IgD-negative memory B cell (primary cell): ENCODE results near the gene SMPD4. TPM values are rescaled to one million over a fixed set of nuclear protein-coding genes. Genes with fewer than 3 reads are reported as not detected.
A peak's percentile ranks its signal among the peaks of the same experiment; 100 is the strongest.
"Not testable (repeated sequence)": the region's sequence is repeated elsewhere in the genome, so short reads cannot be mapped to it uniquely, and the experiment has no call there.

Experiments
- H3K27ac Mint-ChIP-seq, 3 donors: one replicate each; pipeline ENCODE4 v1.8.0; 2020 to 2022; ENCODE audit warnings: mild to moderate bottlenecking in 3 of 3, mixed read lengths in 3 of 3, moderate library complexity in 1 of 3
- H3K27me3 Mint-ChIP-seq: one replicate; pipeline ENCODE4 v1.8.0; 2021; ENCODE audit warnings: mixed read lengths
- H3K36me3 Mint-ChIP-seq: one replicate; pipeline ENCODE4 v1.8.0; 2020; ENCODE audit warnings: mild to moderate bottlenecking, mixed read lengths
- H3K4me1 Mint-ChIP-seq, 3 donors: one replicate each; pipeline ENCODE4 v1.8.0; 2020 to 2022; ENCODE audit warnings: mixed read lengths in 3 of 3, mild to moderate bottlenecking in 1 of 3
- H3K4me3 Mint-ChIP-seq, 4 donors: one replicate each; pipeline ENCODE4 v1.8.0; 2020 to 2022; ENCODE audit warnings: mild to moderate bottlenecking in 4 of 4, mixed read lengths in 4 of 4, moderate library complexity in 3 of 4
- H3K9me3 Mint-ChIP-seq, 3 donors: one replicate each; pipeline ENCODE4 v1.8.0; 2020 to 2021; ENCODE audit warnings: mixed read lengths in 3 of 3, mild to moderate bottlenecking in 1 of 3
- polyA plus RNA-seq: library from polyadenylated mRNA; unstranded; fragments of 300-500 nt; fragmentation: Illumina TruSeq; gene quantifications from one replicate; pipeline ENCODE4 v1.2.3, GENCODE V29; 2021

SMPD4 gene
- polyA plus RNA-seq, 1 donor from 2014 or later, result 43.3 TPM

- not testable (repeated sequence) for H3K9me3 Mint-ChIP-seq, H3K36me3 Mint-ChIP-seq
These were observed 25.3 kb downstream of the SMPD4 start for GRCh38 chr2:130155956-130156623.

DNA sequence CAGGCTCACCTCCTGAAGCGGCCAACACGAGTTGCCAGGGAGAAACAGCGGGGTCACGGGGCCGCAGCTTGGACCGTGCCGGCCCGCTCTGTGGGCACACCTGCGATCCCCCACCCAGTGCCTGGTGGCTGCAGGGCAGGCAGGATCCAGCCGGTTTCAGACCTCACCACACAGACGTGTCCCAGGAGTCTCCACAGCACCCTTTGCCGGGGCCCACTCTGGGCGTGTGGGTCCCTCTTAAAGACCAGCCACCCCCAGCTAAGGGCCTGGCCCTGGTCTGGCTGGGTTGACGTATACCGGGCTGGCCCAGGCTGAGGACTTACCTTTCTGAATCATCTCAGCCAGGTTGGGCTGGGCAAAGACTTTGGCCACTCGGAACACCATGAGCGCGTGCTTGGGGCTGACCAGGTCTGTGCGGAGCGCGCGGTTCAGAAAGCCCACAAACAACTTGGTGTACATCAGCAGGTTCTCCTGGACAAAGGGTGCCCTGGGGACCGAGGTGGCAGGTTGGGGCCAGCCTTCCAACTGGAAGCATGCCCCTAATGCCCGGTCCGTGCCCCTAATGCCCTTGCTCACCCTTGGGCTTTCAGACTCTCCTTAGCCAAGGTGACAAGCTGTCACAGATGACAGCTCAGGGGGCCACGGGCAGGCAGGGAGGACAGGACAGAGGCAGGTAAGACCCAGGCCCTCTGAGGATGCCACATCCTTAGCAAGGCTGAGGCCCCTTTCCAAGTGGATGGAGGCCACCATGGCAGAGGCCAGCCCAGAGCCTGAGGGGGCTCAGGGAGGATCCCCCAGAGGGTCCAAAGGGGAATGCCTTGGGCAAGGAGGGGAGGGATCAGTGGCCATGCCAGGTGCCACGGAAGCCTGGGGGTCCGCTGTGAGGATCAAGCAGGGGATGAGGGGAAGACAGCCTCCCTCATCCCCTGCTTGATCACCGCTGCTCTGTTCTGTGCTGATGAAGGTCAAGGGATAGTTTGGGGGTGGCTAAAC lies 26.3 kb downstream of the SMPD4 start:
- H3K27me3 Mint-ChIP-seq, result no peaks in the 10 kb centered on the region
- no peak overlapping the region for H3K4me3 Mint-ChIP-seq
- peak overlapping the region; percentile 27 to 78 (median 48) for H3K27ac Mint-ChIP-seq
- no peaks in the 10 kb centered on the region for H3K9me3 Mint-ChIP-seq
- no peaks in the 10 kb centered on the region for H3K36me3 Mint-ChIP-seq
- peaks cover 15 to 19% (median 16%) of the 10 kb centered on the region in 3 donors for H3K4me1 Mint-ChIP-seq

More at GRCh38 chr2:130155956-130156623, 25.3 kb downstream of the SMPD4 start:
- not testable (repeated sequence) for H3K27me3 Mint-ChIP-seq
- Mint-ChIP-seq H3K4me3 (peak overlapping the region in 1 of 4 donors; percentile 55), H3K4me1 (peaks cover 15 to 19% (median 16%) of the 10 kb centered on the region in 3 donors), H3K27ac (peak overlapping the region; percentile 27 to 98 (median 78))

DNA sequence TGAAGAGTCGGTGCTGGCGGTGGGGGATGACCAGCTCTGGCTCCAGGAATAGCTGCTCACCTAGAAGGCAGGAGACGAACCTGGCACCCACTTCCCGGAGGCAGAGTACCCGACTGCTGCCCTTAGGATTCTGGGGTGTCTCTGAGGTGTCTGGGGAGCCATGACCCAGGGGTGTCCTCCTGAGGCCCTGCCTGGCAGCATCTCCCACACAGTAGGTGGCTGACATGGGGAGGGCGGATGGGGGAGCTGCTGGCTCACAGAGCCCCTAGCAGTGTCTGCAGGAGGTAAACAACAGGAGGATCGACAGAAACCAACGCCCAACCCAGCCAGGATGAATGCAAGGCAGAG lies 27.0 kb downstream of the SMPD4 start:
- peaks cover 15 to 19% (median 15%) of the 10 kb centered on the region in 3 donors for H3K4me1 Mint-ChIP-seq
- not testable (repeated sequence) for H3K27me3 Mint-ChIP-seq, H3K27ac Mint-ChIP-seq, H3K9me3 Mint-ChIP-seq, H3K4me3 Mint-ChIP-seq, H3K36me3 Mint-ChIP-seq

DNA sequence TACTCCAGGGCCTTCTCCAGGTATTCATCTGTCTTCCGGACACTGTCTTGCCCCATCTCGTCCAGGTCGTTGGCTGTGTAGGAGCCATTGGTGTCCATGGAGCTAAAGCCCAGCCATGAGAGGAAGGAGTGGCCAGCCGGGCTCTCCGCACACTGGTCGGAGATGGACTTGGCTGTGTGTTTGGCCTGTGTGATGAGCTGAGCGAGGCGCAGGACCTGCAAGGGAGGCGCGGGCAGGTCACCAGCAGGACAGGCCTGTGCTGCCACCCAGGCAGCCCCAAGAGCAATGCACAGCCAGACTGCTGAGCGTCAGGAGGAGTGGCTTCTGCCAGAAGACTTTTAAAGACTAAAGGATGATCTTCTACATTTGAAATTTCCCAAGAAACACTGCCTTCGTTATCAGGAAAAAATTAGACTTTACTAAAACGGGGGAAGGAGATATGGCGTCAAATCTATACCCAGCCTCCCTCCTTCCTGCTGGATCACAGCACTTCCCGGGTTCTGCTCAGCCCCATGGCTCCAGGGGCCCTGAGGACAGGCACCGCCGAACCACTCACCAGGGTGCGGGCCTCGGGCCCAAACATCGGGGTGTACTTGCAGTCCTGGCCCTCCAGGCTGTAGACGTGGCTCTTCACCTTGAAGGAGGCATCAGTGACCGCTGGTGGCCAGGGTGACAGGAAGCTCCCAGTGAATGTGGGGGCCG lies 27.5 kb downstream of the SMPD4 start:
- not testable (repeated sequence) for H3K27ac Mint-ChIP-seq, H3K36me3 Mint-ChIP-seq, H3K27me3 Mint-ChIP-seq, H3K4me3 Mint-ChIP-seq, H3K9me3 Mint-ChIP-seq
- H3K4me1 Mint-ChIP-seq, result peaks cover 15 to 19% (median 15%) of the 10 kb centered on the region in 3 donors

DNA sequence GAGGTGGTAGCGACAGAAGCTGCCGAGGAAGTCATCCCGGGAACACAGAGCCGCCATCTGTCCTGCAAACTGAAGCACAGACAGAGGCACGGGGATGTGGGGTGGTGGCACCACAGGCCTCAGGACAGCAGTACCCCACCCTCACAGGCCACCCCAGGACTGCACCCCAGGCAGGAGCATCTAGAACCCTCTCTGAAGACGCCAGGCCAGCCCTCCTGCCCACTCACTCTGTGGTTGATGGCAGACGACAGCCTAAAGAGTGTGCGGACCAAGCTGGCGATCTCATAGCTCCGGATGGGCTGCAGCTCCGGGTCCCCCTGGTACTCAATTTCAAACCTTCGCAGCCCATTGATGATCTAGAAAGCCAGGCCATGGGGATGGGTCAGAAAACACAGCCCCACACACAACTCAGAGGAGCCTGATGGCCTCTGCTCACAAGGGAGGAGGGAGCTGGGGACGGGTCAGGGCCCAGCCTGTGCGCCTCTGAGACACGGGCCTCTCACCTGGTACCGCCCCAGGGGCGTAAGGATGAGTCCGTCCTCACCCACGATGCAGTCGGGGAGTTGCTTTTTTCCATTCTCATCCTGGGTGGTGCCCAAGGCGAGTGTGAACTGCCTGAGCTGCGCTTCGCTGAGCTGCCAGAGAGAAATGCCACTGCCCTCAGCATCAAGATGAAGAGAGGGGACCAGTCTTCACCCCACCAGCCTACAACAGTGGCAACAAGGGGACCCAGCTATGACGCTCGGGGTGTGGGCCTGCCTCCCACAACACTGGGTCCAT lies 28.4 kb downstream of the SMPD4 start:
- no peaks in the 10 kb centered on the region for H3K9me3 Mint-ChIP-seq
- no peak overlapping the region for H3K27ac Mint-ChIP-seq
- H3K36me3 Mint-ChIP-seq, result no peaks in the 10 kb centered on the region
- no peaks in the 10 kb centered on the region for H3K27me3 Mint-ChIP-seq
- no peak overlapping the region for H3K4me3 Mint-ChIP-seq
- peaks cover 7 to 15% (median 9%) of the 10 kb centered on the region in 3 donors for H3K4me1 Mint-ChIP-seq

- H3K27me3 Mint-ChIP-seq, H3K4me3 Mint-ChIP-seq, H3K36me3 Mint-ChIP-seq, H3K9me3 Mint-ChIP-seq, H3K4me1 Mint-ChIP-seq, H3K27ac Mint-ChIP-seq: not testable (repeated sequence)
These were observed 29.1 kb downstream of the SMPD4 start for GRCh38 chr2:130152136-130152815.

- not testable (repeated sequence) for H3K4me1 Mint-ChIP-seq, H3K27me3 Mint-ChIP-seq, H3K4me3 Mint-ChIP-seq, H3K9me3 Mint-ChIP-seq, H3K27ac Mint-ChIP-seq, H3K36me3 Mint-ChIP-seq
These were observed 30.3 kb downstream of the SMPD4 start for GRCh38 chr2:130151145-130151512.

- H3K27ac Mint-ChIP-seq, result no peak overlapping the region
- H3K27me3 Mint-ChIP-seq, result no peaks in the 10 kb centered on the region
- H3K4me1 Mint-ChIP-seq, result peaks cover 0 to 3% (median 0%) of the 10 kb centered on the region in 3 donors
- no peaks in the 10 kb centered on the region for H3K36me3 Mint-ChIP-seq
- peak overlapping the region in 1 of 4 donors; percentile 60 for H3K4me3 Mint-ChIP-seq
- H3K9me3 Mint-ChIP-seq, result no peaks in the 10 kb centered on the region
These were observed 30.9 kb downstream of the SMPD4 start for GRCh38 chr2:130150181-130151144.

- H3K27me3 Mint-ChIP-seq, H3K36me3 Mint-ChIP-seq, H3K9me3 Mint-ChIP-seq, H3K4me3 Mint-ChIP-seq, H3K4me1 Mint-ChIP-seq: not testable (repeated sequence)
- peak overlapping the region in 1 of 3 donors; percentile 16 for H3K27ac Mint-ChIP-seq
These were observed 32.9 kb downstream of the SMPD4 start for GRCh38 chr2:130148515-130148914.

- H3K27ac Mint-ChIP-seq, result peak within 1 kb of the TSS in 2 of 3 donors; percentile 77 to 83
- H3K27me3 Mint-ChIP-seq, result peaks cover 10% of the 10 kb centered on the region
- not testable (repeated sequence) for H3K36me3 Mint-ChIP-seq, H3K4me1 Mint-ChIP-seq, H3K9me3 Mint-ChIP-seq
- peak within 1 kb of the TSS; percentile 81 to 92 (median 86) for H3K4me3 Mint-ChIP-seq
These were observed 36.4 kb downstream of the SMPD4 start, which contains the start of gene CCDC74B for GRCh38 chr2:130145006-130145414. Gene CCDC74B (minus strand): TSS chr2:130145112. CDS start chr2:130144996, 116 bp downstream.

DNA sequence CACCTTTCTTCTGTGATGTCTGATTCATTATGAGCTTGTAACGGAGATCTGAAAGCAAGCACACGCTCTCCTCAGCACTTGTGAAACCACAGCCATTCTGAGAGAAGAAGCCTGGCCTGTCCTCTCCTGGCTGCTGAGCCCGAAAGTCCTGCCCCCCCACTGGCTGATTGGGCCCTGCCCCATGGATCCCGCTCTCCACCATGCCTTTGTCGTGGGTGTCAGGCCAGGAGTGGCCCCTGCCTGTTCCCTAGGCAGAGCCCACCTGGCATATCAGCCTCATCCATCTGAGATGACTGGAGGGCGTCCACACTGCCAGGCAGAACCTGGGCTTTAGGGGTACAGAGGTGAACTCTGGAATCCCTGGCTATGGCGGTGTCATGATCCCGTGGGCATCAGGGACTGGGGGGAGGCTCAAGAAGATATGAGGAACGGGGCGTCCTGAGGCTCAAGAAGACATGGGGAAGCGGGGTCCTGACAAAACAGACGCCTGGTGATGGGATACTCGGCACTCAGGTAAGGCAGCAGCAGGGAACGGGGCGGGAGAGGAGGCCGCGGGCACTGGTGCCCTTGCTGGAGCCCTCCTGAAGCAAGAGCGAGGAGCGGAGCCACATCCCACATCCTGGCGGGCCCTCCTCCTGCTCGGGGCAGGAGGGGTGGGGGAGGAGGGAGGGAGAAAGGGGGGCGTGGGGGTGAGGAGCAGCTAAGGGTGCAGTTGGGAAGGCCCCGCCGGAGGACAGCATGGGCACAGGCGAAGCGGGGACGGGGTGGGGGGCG lies 37.9 kb downstream of the SMPD4 start:
- Mint-ChIP-seq H3K4me3 (peak overlapping the region; percentile 46 to 91 (median 80)), H3K27me3 (peaks cover 10% of the 10 kb centered on the region), H3K27ac (peak overlapping the region in 1 of 3 donors; percentile 45)
- H3K9me3 Mint-ChIP-seq, H3K36me3 Mint-ChIP-seq, H3K4me1 Mint-ChIP-seq: not testable (repeated sequence)

DNA sequence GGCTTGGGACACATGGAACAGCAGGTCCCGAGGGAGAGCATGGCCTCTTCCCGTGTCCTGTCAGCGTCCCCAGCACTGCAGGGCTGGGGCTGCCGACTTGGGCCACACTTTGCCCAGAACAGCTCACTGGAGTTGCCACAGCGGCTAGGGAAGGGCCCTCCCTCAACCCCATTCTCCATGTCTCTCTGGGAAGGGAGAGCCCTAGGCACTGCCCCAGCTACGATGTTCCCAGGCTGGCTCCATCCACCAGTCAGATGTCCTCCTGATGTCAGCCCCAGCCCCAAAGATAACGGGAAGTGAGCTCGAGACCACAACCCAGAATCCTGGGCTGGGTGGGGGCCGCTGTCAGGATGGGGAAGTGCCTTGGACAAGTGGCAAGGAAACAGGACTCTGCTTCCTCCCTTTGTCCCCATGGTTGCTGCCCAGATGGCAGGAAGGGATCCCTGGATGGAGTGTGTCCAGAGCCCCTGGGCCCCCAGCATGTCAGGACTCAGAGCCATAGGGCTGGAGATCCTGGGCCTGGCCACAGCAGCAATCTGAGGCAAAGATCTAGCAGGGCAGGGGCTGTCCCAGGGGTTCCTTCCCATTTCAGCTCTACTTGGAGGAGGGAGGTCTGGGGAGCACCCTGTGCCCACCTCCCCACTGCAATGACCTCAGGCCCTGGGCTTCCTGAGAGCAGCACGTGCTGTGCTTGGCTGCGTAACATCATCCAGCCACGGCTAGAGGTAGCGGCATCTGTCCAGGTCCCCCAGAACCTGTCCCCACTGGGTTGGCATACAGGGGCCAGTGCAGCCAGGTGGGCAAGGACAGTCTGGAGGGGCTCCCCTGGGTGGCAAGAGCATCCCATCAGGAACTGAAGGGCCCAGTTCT lies 38.8 kb downstream of the SMPD4 start:
- not testable (repeated sequence) for H3K27ac Mint-ChIP-seq, H3K36me3 Mint-ChIP-seq, H3K4me1 Mint-ChIP-seq

More for the DNA sequence above, 38.8 kb downstream of the SMPD4 start:
- Mint-ChIP-seq H3K27me3 (peaks cover 10% of the 10 kb centered on the region), H3K4me3 (peak overlapping the region in 1 of 4 donors; percentile 21)
- H3K9me3 Mint-ChIP-seq, result not testable (repeated sequence)
